Nephron (organoid): ENCODE results near the gene SLC11A1.

Experiments
- H3K27ac Mint-ChIP-seq, 3 experiments: 2 replicates each; pipeline ENCODE4 v1.8.0; 2020; ENCODE audit warnings: mixed read lengths in 3 of 3, mild to moderate bottlenecking in 2 of 3, moderate library complexity in 1 of 3
- H3K27me3 Mint-ChIP-seq: 2 replicates; pipeline ENCODE4 v1.8.0; 2021; ENCODE audit warnings: low read depth, mild to moderate bottlenecking, moderate library complexity, mixed read lengths
- H3K36me3 Mint-ChIP-seq: 2 replicates; pipeline ENCODE4 v1.8.0; 2020; ENCODE audit warnings: low read depth, mixed read lengths
- H3K4me1 Mint-ChIP-seq: 2 replicates; pipeline ENCODE4 v1.8.0; 2020; ENCODE audit warnings: mixed read lengths
- H3K4me3 Mint-ChIP-seq, 3 experiments: 2 replicates each; pipeline ENCODE4 v1.8.0; 2020; ENCODE audit warnings: mild to moderate bottlenecking in 3 of 3, mixed read lengths in 3 of 3, moderate library complexity in 2 of 3
- H3K9me3 Mint-ChIP-seq: 2 replicates; pipeline ENCODE4 v1.8.0; 2020; ENCODE audit warnings: mixed read lengths
- TF ChIP-seq, protein P1 (sequence below), 3 experiments: fragments of 200-600 bp; sonication (generic); IDR thresholded peaks; one replicate each; pipeline ENCODE4 v1.5.0; 2021; ENCODE audit warnings: antibody characterized with exemption in 3 of 3; ENCODE audit not compliant: unreplicated experiment in 3 of 3

The SLC11A1 gene, protein sequence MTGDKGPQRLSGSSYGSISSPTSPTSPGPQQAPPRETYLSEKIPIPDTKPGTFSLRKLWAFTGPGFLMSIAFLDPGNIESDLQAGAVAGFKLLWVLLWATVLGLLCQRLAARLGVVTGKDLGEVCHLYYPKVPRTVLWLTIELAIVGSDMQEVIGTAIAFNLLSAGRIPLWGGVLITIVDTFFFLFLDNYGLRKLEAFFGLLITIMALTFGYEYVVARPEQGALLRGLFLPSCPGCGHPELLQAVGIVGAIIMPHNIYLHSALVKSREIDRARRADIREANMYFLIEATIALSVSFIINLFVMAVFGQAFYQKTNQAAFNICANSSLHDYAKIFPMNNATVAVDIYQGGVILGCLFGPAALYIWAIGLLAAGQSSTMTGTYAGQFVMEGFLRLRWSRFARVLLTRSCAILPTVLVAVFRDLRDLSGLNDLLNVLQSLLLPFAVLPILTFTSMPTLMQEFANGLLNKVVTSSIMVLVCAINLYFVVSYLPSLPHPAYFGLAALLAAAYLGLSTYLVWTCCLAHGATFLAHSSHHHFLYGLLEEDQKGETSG

DNA sequence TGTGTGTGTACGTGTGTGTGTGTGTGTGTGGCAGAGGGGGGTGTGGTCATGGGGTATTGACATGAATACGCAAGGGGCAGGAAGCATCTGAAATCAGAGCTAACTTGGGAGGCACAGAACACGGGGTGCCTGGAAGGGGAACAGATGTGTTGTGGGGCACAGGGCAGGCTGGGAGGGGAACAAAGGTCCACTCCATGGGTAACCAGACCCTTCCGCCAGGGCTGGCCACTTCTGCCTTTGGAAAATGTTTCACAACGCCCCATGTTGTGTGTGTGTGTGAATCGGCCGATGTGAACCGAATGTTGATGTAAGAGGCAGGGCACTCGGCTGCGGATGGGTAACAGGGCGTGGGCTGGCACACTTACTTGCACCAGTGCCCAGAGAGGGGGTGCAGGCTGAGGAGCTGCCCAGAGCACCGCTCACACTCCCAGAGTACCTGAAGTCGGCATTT, at the start of gene SLC11A1:
SLC11A1 (plus strand) TSS at position 358 of the 451 bp plus-strand sequence. CDS start 96 bp downstream, outside the sequence.
- Mint-ChIP-seq H3K4me3 (no peak within 1 kb of the TSS), H3K27ac (peak within 1 kb of the TSS in 1 of 3 experiments; percentile 9), H3K36me3 (no peaks in the 10 kb centered on the region), H3K4me1 (peaks cover under 1% of the 10 kb centered on the region), H3K9me3 (no peaks in the 10 kb centered on the region), H3K27me3 (peaks cover 11% of the 10 kb centered on the region)
- TF ChIP-seq, protein P1, sequence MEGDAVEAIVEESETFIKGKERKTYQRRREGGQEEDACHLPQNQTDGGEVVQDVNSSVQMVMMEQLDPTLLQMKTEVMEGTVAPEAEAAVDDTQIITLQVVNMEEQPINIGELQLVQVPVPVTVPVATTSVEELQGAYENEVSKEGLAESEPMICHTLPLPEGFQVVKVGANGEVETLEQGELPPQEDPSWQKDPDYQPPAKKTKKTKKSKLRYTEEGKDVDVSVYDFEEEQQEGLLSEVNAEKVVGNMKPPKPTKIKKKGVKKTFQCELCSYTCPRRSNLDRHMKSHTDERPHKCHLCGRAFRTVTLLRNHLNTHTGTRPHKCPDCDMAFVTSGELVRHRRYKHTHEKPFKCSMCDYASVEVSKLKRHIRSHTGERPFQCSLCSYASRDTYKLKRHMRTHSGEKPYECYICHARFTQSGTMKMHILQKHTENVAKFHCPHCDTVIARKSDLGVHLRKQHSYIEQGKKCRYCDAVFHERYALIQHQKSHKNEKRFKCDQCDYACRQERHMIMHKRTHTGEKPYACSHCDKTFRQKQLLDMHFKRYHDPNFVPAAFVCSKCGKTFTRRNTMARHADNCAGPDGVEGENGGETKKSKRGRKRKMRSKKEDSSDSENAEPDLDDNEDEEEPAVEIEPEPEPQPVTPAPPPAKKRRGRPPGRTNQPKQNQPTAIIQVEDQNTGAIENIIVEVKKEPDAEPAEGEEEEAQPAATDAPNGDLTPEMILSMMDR (IDR thresholded peaks at IDR 0.05; ENCODE audit: unreplicated experiment in 3 of 3) = no peak

DNA sequence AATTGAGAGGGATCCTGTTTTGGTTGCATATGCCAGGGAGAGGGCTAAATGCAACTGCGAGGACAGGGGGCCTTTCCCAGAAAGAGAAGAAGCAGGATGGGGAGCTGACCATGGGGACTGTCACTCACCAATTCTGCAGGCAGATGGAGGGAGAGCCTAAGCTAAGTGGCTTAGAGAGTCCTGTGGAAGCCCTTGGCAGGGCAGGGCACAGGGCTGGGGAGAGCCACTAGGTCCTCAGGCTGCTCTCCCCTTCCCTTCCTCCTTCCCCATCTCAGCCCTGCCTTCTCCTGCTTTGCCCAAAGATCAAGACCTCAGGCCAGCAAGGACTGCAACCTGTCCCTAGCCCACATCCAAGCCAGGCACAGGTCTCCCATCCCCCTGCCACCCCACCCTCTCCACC, 49.8 kb upstream of the SLC11A1 start:
- H3K27ac Mint-ChIP-seq = peak overlapping the region; percentile 86 to 95 (median 88)
- H3K27me3 Mint-ChIP-seq = peaks cover 5% of the 10 kb centered on the region
- no peaks in the 10 kb centered on the region for H3K36me3 Mint-ChIP-seq
- TF ChIP-seq, protein P1 (IDR thresholded peaks at IDR 0.05; ENCODE audit: unreplicated experiment in 3 of 3) = no peak
- H3K4me3 Mint-ChIP-seq = no peak overlapping the region
- peaks cover 54% of the 10 kb centered on the region for H3K4me1 Mint-ChIP-seq
- no peaks in the 10 kb centered on the region for H3K9me3 Mint-ChIP-seq

DNA sequence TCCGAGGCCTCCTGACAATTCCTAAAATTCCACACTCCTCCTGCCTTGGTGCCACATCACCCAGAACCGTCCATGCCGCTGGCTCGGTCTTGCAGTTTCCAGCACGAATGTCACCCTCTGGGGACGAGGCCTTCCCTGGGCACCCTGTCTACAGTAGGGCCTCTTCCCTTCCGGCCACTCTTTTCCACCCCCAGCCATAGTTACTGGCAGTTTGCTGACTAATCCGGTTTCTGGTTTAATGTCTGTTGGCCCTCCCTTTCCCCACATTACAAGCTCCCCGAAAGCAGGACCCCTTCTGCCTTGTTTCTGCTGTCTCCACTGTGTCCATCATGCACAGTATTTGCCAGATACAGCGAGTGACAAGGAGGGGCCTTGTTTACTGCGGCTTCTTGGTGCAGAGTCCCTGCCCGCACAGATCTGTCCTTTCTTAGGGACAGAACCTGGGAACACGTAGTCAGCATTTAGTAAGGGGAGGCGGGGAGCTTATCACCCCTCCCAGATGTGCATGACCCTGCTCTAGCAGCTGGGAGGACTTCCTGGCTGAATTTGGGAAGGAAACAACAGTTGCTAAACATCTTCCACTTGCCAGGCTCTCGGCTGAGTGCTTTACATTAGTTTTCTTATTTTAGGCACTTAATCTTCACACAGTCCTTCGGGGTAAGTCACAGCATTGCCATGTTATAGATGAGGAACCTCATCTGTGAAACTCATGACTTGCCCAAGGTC, 49.0 kb upstream of the SLC11A1 start:
- H3K4me1 Mint-ChIP-seq = peaks cover 46% of the 10 kb centered on the region
- TF ChIP-seq, protein P1 (IDR thresholded peaks at IDR 0.05; ENCODE audit: unreplicated experiment in 3 of 3) = no peak
- H3K36me3 Mint-ChIP-seq = no peaks in the 10 kb centered on the region
- peaks cover 5% of the 10 kb centered on the region for H3K27me3 Mint-ChIP-seq
- H3K27ac Mint-ChIP-seq = peak overlapping the region; percentile 86 to 95 (median 88)
- H3K9me3 Mint-ChIP-seq = no peaks in the 10 kb centered on the region
- peak overlapping the region in 1 of 3 experiments; percentile 14 for H3K4me3 Mint-ChIP-seq

DNA sequence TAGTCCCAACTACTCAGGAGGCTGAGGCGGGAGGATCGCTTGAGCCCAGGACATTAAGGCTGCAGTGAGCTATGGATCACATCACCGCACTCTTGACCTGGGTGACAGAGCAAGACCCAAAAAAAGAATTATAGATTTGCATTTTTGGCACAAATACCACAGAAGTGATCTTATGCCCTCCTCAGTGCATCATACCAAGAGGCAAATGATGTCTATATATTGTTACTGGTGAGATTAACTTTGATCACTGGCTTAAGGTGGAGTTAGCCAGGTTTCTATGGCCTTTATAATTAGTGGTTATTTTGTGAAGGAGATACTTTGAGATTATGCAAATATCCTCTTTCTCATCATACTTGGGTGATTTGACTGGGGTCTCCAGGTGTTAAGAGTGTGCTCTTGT, 47.5 kb upstream of the SLC11A1 start:
- H3K4me3 Mint-ChIP-seq = no peak overlapping the region
- H3K36me3 Mint-ChIP-seq = no peaks in the 10 kb centered on the region
- peak overlapping the region in 2 of 3 experiments; percentile 21 to 69 for H3K27ac Mint-ChIP-seq
- H3K4me1 Mint-ChIP-seq = peaks cover 33% of the 10 kb centered on the region
- H3K9me3 Mint-ChIP-seq = no peaks in the 10 kb centered on the region
- no peaks in the 10 kb centered on the region for H3K27me3 Mint-ChIP-seq
- TF ChIP-seq, protein P1 (IDR thresholded peaks at IDR 0.05; ENCODE audit: unreplicated experiment in 3 of 3) = no peak

DNA sequence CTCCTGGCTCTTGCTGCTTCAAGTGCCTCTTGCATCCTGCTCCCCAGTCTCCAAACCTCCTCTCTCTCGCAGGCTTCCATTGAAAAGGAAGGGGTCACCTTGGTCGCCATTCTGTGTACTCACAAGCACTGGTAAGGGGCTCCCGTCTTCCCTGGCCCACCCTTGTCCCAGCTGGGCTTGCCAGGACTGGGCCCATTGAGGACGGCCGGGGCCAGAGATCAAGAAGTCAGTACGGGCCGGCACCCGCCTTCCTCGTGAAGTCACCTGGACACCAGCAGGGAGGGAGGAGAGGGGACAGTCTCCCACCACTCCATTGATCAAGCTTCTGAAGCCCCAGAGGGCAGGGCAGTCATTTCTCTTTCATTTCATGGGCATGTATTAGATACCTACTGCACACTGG, 41.4 kb upstream of the SLC11A1 start:
- TF ChIP-seq, protein P1 (IDR thresholded peaks at IDR 0.05; ENCODE audit: unreplicated experiment in 3 of 3) = no peak
- Mint-ChIP-seq H3K4me1 (peaks cover 9% of the 10 kb centered on the region), H3K27ac (no peak overlapping the region), H3K4me3 (no peak overlapping the region), H3K36me3 (peaks cover 12% of the 10 kb centered on the region), H3K27me3 (no peaks in the 10 kb centered on the region), H3K9me3 (no peaks in the 10 kb centered on the region)
